Subcutaneous adipose tissue (tissue), 4 donors: Measurements from ENCODE around the gene PIGO. TPM values are rescaled to one million over a fixed set of nuclear protein-coding genes. Genes with fewer than 3 reads are reported as not detected.

Source experiments
- small RNA-seq: library from RNA; depleted of rRNA; stranded (forward); fragments of <200 nt; gene quantifications from one replicate; pipeline ENCODE3, GENCODE V24; 2016
- total RNA-seq, 4 donors: library from RNA; depleted of rRNA; stranded (reverse); fragments of >200 nt; gene quantifications; one replicate each; pipeline ENCODE4 v1.1.0, GENCODE V29; 2016
- TF ChIP-seq, protein P1 (sequence below): fragments of 450-650 bp; IDR thresholded peaks from one replicate; pipeline ENCODE4 v1.5.1; 2016; ENCODE audit warnings: low read depth, mild to moderate bottlenecking, control low read depth, antibody characterized with exemption, moderate library complexity

PIGO gene
- total RNA-seq, 4 donors from 2014 or later = 6.5 to 17.9 (median 11.7) TPM

- TF ChIP-seq, protein P1, sequence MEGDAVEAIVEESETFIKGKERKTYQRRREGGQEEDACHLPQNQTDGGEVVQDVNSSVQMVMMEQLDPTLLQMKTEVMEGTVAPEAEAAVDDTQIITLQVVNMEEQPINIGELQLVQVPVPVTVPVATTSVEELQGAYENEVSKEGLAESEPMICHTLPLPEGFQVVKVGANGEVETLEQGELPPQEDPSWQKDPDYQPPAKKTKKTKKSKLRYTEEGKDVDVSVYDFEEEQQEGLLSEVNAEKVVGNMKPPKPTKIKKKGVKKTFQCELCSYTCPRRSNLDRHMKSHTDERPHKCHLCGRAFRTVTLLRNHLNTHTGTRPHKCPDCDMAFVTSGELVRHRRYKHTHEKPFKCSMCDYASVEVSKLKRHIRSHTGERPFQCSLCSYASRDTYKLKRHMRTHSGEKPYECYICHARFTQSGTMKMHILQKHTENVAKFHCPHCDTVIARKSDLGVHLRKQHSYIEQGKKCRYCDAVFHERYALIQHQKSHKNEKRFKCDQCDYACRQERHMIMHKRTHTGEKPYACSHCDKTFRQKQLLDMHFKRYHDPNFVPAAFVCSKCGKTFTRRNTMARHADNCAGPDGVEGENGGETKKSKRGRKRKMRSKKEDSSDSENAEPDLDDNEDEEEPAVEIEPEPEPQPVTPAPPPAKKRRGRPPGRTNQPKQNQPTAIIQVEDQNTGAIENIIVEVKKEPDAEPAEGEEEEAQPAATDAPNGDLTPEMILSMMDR = no peak
Measured at GRCh38 chr9:35051069-35051967, 45.1 kb downstream of the PIGO start.

DNA sequence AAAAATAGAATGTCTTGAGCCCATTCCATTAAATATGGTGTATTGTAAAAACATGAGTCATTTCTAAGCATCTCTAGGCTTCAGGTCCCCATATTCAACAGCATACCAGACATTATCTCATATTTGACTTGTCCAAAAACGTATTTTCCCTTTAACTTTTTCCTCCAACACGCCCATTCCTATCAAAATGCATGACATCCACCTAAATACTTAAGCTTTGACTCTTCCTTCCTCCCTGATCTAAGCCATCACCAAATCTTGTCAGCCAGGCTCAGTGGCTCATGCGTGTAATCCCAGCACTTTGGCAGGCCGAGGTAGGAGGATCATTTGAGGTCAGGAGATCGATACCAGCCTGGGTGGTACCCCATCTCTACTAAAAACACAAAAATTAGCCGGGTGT lies 47.9 kb downstream of the PIGO start:
- TF ChIP-seq, protein P1 = no peak

- TF ChIP-seq, protein P1 = no peak
Measured at GRCh38 chr9:35044071-35044470, 52.3 kb downstream of the PIGO start.

DNA sequence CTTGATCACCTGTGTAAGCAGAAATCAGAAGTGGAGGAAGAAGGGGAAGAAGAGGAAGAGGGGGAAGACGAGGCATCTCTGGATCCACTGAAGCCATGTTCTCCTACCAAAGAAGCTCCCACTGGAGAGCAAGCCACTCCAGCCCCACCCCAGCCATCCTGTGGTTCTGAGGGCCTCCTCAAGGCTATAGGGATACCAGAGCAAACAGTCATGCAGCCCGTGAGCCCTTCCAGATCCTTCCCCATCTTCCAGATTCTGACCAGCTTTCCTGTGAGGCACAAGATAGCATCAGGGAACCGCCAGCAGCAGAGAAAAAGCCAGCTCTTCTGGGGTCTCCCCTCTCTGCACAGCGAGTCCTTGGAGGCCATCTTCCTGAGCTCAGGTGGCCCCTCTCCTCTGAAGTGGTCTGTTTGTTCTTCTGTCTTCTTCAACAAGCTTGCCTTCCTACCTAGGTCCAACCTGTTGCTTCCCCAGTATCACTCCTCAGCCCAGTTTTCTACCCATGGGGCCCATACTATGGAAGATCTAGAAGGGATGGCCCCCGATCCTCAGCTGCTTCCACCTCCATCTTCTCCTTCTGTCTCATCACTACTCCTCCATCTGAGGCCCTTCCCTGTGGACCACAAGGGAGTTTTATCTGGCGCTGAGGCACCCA lies 53.4 kb downstream of the PIGO start:
- TF ChIP-seq, protein P1 = no peak

GRCh38 chr9:35042081-35042604 lies 54.2 kb downstream of the PIGO start:
- TF ChIP-seq, protein P1 = no peak

Small RNA genes lying within 50 kb of the gene (small RNA-seq; reads per million reads assigned to genes)
- not detected for gene RN7SL338P

Other genes starting within 250 kb of the PIGO start
- 1 to 10 TPM in 2 of 4 donors, under 1 TPM in 1, not detected in 1; 0.34 to 2.3 (median 1.3) TPM for gene PHF24, start 138.3 kb downstream of the PIGO start, total RNA-seq
- gene DNAJB5, start 106.8 kb downstream of the PIGO start, total RNA-seq = 1 to 10 TPM; 4.0 to 6.5 (median 4.6) TPM
- 100 to 1,000 TPM; 123 to 199 (median 153) TPM for gene VCP, start 24.0 kb downstream of the PIGO start, total RNA-seq
- 10 to 100 TPM in 3 of 4 donors, 1 to 10 TPM in 1; 5.5 to 13.0 (median 12.0) TPM for gene FANCG, start 16.6 kb downstream of the PIGO start, total RNA-seq
- 10 to 100 TPM; 62.7 to 81.2 (median 68.1) TPM for gene STOML2, start 6.5 kb upstream of the PIGO start, total RNA-seq
- 10 to 100 TPM in 3 of 4 donors, 1 to 10 TPM in 1; 7.7 to 23.7 (median 20.4) TPM for gene ATOSB, start 19.3 kb upstream of the PIGO start, total RNA-seq
- 10 to 100 TPM; 17.5 to 31.6 (median 28.9) TPM for gene UNC13B, start 65.4 kb upstream of the PIGO start, total RNA-seq